Measurements from ENCODE around the gene CCT5. TPM values are rescaled to one million over a fixed set of nuclear protein-coding genes. Genes with fewer than 3 reads are reported as not detected.

Gene CCT5
- total and polyA plus RNA-seq, 2 donors (not counting 1 experiment from before 2014, with no cell fraction given): 74.3 to 77.7 TPM

DNA sequence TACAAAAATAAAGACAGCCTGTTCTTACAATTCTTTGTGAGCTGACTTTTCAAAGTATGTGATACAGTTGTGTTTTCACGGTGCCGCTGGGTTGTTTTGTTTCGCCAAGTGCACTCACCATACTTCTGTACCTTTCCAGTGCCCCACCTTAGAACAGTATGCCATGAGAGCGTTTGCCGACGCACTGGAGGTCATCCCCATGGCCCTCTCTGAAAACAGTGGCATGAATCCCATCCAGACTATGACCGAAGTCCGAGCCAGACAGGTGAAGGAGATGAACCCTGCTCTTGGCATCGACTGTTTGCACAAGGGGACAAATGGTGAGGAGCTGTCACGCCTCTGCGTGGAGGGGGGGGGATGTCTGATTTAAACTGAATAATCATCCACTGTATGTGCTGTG, 12.9 kb downstream of the CCT5 start:
- H3K4me1 Mint-ChIP-seq: no peaks in the 10 kb centered on the region

DNA sequence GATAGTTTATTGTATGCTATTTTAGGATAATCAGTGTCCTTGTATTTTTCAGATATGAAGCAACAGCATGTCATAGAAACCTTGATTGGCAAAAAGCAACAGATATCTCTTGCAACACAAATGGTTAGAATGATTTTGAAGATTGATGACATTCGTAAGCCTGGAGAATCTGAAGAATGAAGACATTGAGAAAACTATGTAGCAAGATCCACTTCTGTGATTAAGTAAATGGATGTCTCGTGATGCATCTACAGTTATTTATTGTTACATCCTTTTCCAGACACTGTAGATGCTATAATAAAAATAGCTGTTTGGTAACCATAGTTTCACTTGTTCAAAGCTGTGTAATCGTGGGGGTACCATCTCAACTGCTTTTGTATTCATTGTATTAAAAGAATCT, 14.5 kb downstream of the CCT5 start:
- H2AFZ ChIP-seq (ENCODE audit: insufficient read depth, low read depth, low read length, poor library complexity, severe bottlenecking): no peak overlapping the region
- H3K4me3 ChIP-seq (ENCODE audit: control extremely low read depth in 1 of 5, extremely low read depth in 1 of 5, insufficient read depth in 1 of 5, low read depth in 2 of 5, low read length in 4 of 5): no peak overlapping the region
- no peak overlapping the region for H3K4me3 Mint-ChIP-seq
- no peaks in the 10 kb centered on the region for H3K9me3 Mint-ChIP-seq (ENCODE audit: insufficient read depth)
- no peak overlapping the region for H3K4me2 ChIP-seq (replicated peaks; ENCODE audit: low read depth, low read length, poor library complexity, severe bottlenecking)
- no peaks in the 10 kb centered on the region for H3K4me1 Mint-ChIP-seq
- no peak for ATAC-seq (ENCODE audit: low read depth)
- ChIA-PET CTCF (interaction anchor here (1.1 to 1.8 kb wide), 3 partner anchors 15 to 159 kb away, joined by 3 to 4 read pairs (median 3); no protein-coding TSS in a partner anchor), POLR2A (no interaction called here)
- intact Hi-C loops (cut with micrococcal nuclease): no loop called here
- H4K20me1 ChIP-seq (ENCODE audit: control insufficient read depth, insufficient read depth, low read length, poor library complexity, severe bottlenecking): peaks cover 15% of the 10 kb centered on the region
- no peaks in the 10 kb centered on the region for H3K27me3 Mint-ChIP-seq
- no peaks in the 10 kb centered on the region for H3K9me3 ChIP-seq (ENCODE audit: control extremely low read depth in 1 of 3, control insufficient read depth in 2 of 3, insufficient read depth in 1 of 3, low read length in 2 of 3)
- H3K9ac ChIP-seq (ENCODE audit: low read length): no peak overlapping the region
- no peak overlapping the region for H3K27ac Mint-ChIP-seq
- no peak overlapping the region for H3K27ac ChIP-seq (ENCODE audit: low read length in 2 of 2)
- no peaks in the 10 kb centered on the region for H3K79me2 ChIP-seq (ENCODE audit: control insufficient read depth, insufficient read depth, low read length)
- TF ChIP-seq, protein P1, sequence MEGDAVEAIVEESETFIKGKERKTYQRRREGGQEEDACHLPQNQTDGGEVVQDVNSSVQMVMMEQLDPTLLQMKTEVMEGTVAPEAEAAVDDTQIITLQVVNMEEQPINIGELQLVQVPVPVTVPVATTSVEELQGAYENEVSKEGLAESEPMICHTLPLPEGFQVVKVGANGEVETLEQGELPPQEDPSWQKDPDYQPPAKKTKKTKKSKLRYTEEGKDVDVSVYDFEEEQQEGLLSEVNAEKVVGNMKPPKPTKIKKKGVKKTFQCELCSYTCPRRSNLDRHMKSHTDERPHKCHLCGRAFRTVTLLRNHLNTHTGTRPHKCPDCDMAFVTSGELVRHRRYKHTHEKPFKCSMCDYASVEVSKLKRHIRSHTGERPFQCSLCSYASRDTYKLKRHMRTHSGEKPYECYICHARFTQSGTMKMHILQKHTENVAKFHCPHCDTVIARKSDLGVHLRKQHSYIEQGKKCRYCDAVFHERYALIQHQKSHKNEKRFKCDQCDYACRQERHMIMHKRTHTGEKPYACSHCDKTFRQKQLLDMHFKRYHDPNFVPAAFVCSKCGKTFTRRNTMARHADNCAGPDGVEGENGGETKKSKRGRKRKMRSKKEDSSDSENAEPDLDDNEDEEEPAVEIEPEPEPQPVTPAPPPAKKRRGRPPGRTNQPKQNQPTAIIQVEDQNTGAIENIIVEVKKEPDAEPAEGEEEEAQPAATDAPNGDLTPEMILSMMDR (IDR thresholded peaks at IDR 0.05): no peak
- no peak for TF ChIP-seq EZH2 (IDR thresholded peaks at IDR 0.05; ENCODE audit: borderline replicate concordance, insufficient read depth, low read depth, low read length, poor library complexity, severe bottlenecking)
- no peaks in the 10 kb centered on the region for H3K4me1 ChIP-seq (ENCODE audit: control insufficient read depth in 2 of 2, insufficient read depth in 2 of 2, low read length in 2 of 2)
- 100% methylated on average over 1 of the region's 3 CpGs for WGBS (ENCODE audit: insufficient coverage)
- H3K36me3 ChIP-seq (replicated peaks in 1 of 2; ENCODE audit: control extremely low read depth in 1 of 2, control insufficient read depth in 1 of 2, extremely low read depth in 1 of 2, insufficient read depth in 2 of 2, low read length in 1 of 2): peaks cover 0 to 51% of the 10 kb centered on the region in 2 experiments
- H3K27me3 ChIP-seq (replicated peaks in 1 of 4; ENCODE audit: control extremely low read depth in 1 of 4, control insufficient read depth in 3 of 4, insufficient read depth in 4 of 4, low read length in 3 of 4): no peaks in the 10 kb centered on the region
- no peak for DNase-seq

More for the DNA sequence above, 12.9 kb downstream of the CCT5 start:
- DNase-seq (no peak), ATAC-seq (ENCODE audit: low read depth) (no peak)
- H3K9ac ChIP-seq (ENCODE audit: low read length): no peak overlapping the region
- Mint-ChIP-seq H3K27me3 (no peaks in the 10 kb centered on the region), H3K9me3 (ENCODE audit: insufficient read depth) (no peaks in the 10 kb centered on the region), H3K27ac (no peak overlapping the region), H3K4me3 (no peak overlapping the region)
- H3K79me2 ChIP-seq (ENCODE audit: control insufficient read depth, insufficient read depth, low read length): no peaks in the 10 kb centered on the region
- no peaks in the 10 kb centered on the region for H3K9me3 ChIP-seq (ENCODE audit: control extremely low read depth in 1 of 3, control insufficient read depth in 2 of 3, insufficient read depth in 1 of 3, low read length in 2 of 3)
- peaks cover 4 to 67% of the 10 kb centered on the region in 2 experiments for H3K36me3 ChIP-seq (replicated peaks in 1 of 2; ENCODE audit: control extremely low read depth in 1 of 2, control insufficient read depth in 1 of 2, extremely low read depth in 1 of 2, insufficient read depth in 2 of 2, low read length in 1 of 2)
- no peak overlapping the region for H3K4me3 ChIP-seq (ENCODE audit: control extremely low read depth in 1 of 5, extremely low read depth in 1 of 5, insufficient read depth in 1 of 5, low read depth in 2 of 5, low read length in 4 of 5)
- H2AFZ ChIP-seq (ENCODE audit: insufficient read depth, low read depth, low read length, poor library complexity, severe bottlenecking): no peak overlapping the region
- H3K4me1 ChIP-seq (ENCODE audit: control insufficient read depth in 2 of 2, insufficient read depth in 2 of 2, low read length in 2 of 2): no peaks in the 10 kb centered on the region
- 100% methylated on average over 8 of the region's 11 CpGs for WGBS (ENCODE audit: insufficient coverage)
- H3K4me2 ChIP-seq (replicated peaks; ENCODE audit: low read depth, low read length, poor library complexity, severe bottlenecking): no peak overlapping the region
- ChIA-PET POLR2A (no interaction called here), CTCF (interaction anchor here (0.9 kb wide), 1 partner anchor 29 kb away, joined by 3 read pairs; no protein-coding TSS in a partner anchor)
- no peak for TF ChIP-seq EZH2 (IDR thresholded peaks at IDR 0.05; ENCODE audit: borderline replicate concordance, insufficient read depth, low read depth, low read length, poor library complexity, severe bottlenecking)
- TF ChIP-seq, protein P1 (IDR thresholded peaks at IDR 0.05): no peak
- no peaks in the 10 kb centered on the region for H3K27me3 ChIP-seq (replicated peaks in 1 of 4; ENCODE audit: control extremely low read depth in 1 of 4, control insufficient read depth in 3 of 4, insufficient read depth in 4 of 4, low read length in 3 of 4)
- peaks cover 22% of the 10 kb centered on the region for H4K20me1 ChIP-seq (ENCODE audit: control insufficient read depth, insufficient read depth, low read length, poor library complexity, severe bottlenecking)
- H3K27ac ChIP-seq (ENCODE audit: low read length in 2 of 2): no peak overlapping the region
- intact Hi-C loops (cut with micrococcal nuclease): no loop called here
